ENCODE measurements around the gene TENM4. TPM values are rescaled to one million over a fixed set of nuclear protein-coding genes. Genes with fewer than 3 reads are reported as not detected.

The TENM4 gene
- polyA plus RNA-seq, 3 donors, result 0.31 to 1.7 TPM; not detected in 1

DNA sequence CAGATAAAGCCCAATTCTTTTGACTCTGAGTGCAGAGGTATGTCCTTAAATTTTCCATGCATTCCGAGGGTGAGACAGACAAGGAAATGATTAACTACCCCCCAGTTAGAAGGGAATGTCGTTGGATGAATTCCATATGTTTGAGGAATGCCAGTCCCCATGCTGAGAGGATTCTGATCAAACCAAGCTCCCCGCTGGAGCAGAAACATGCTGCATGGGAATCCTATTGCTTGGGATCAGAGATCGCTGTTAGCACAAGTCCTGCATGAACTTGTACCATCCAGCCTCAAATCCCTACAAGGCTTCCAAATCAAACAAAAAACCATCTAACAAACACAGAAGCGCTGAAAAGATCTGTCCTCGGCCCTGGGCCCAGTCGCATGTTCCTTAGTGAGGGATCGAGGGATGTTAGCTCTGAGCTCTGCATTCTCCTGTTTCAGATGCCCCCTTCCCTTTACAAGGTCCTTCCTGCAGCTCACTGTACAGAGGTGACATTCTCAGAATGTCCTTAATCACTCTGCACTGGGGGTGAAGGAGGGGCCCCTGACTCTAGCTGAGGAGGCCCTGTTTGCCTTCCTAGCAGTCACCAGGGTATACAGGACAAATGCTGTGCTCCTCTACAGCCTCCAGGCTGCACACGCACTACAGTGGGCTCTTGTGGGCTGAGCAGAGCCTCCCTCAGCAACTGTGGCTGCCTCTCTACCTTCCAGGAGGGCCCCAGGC lies 353.4 kb downstream of the TENM4 start:
- Histone ChIP-seq H3K79me2 (ENCODE audit: insufficient read depth, low read length) (no peaks in the 10 kb centered on the region), H3K4me1 (ENCODE audit: control insufficient read depth in 1 of 2, insufficient read depth in 2 of 2, low read length in 2 of 2) (no peaks in the 10 kb centered on the region), H3K27me3 (ENCODE audit: control insufficient read depth in 2 of 2, insufficient read depth in 2 of 2, low read length in 2 of 2) (no peaks in the 10 kb centered on the region), H3K36me3 (replicated peaks in 1 of 2; ENCODE audit: control insufficient read depth in 1 of 2, insufficient read depth in 2 of 2, low read length in 2 of 2) (no peaks in the 10 kb centered on the region), H4K20me1 (ENCODE audit: insufficient read depth, low read length) (no peaks in the 10 kb centered on the region), H3K4me3 (replicated peaks in 1 of 3; ENCODE audit: low read depth in 2 of 3, low read length in 3 of 3) (no peak overlapping the region), H3K4me2 (replicated peaks; ENCODE audit: extremely low read depth, low read length, poor library complexity, severe bottlenecking) (no peak overlapping the region), H2AFZ (ENCODE audit: insufficient read depth, low read depth, low read length, poor library complexity, severe bottlenecking) (no peak overlapping the region), H3K9ac (ENCODE audit: insufficient read depth, low read length, poor library complexity, severe bottlenecking) (no peak overlapping the region), H3K9me3 (replicated peaks in 1 of 2; ENCODE audit: control insufficient read depth in 1 of 2, insufficient read depth in 1 of 2, low read length in 2 of 2) (no peaks in the 10 kb centered on the region), H3K27ac (ENCODE audit: low read depth in 1 of 2, low read length in 2 of 2) (no peak overlapping the region)
- Mint-ChIP-seq H3K36me3 (no peaks in the 10 kb centered on the region), H3K27ac (no peak overlapping the region), H3K27me3 (ENCODE audit: low read depth in 3 of 3) (peaks cover 4 to 13% (median 5%) of the 10 kb centered on the region in 3 donors), H3K9me3 (peaks cover 0 to 7% (median 0%) of the 10 kb centered on the region in 7 donors), H3K4me3 (no peak overlapping the region), H3K4me1 (no peaks in the 10 kb centered on the region)
- TF ChIP-seq, protein P1, sequence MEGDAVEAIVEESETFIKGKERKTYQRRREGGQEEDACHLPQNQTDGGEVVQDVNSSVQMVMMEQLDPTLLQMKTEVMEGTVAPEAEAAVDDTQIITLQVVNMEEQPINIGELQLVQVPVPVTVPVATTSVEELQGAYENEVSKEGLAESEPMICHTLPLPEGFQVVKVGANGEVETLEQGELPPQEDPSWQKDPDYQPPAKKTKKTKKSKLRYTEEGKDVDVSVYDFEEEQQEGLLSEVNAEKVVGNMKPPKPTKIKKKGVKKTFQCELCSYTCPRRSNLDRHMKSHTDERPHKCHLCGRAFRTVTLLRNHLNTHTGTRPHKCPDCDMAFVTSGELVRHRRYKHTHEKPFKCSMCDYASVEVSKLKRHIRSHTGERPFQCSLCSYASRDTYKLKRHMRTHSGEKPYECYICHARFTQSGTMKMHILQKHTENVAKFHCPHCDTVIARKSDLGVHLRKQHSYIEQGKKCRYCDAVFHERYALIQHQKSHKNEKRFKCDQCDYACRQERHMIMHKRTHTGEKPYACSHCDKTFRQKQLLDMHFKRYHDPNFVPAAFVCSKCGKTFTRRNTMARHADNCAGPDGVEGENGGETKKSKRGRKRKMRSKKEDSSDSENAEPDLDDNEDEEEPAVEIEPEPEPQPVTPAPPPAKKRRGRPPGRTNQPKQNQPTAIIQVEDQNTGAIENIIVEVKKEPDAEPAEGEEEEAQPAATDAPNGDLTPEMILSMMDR (IDR thresholded peaks at IDR 0.05), result no peak
- no peak for DNase-seq
- 83% methylated on average over 7 of the region's 9 CpGs for WGBS (ENCODE audit: insufficient coverage)
- intact Hi-C loops (cut with micrococcal nuclease), result no loop called here

DNA sequence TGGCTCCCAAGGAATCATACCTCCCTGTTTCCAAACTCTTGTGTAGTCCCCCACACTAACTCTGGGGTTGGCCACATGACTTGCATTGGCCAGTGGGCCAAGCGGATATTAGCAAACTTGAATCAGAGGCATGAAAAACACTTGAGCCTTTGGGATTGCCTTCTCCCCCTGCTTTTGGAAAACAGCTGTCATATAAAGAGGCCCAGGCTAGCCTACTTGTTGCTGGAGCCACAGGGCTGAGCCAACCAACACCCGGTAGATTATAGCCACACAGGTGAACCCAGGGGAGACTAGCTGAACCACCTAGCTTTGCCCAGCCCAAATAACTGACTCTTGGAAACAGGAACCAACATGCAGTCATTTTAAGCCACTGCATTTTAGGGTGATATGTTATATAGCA lies 354.8 kb downstream of the TENM4 start:
- H4K20me1 ChIP-seq (ENCODE audit: insufficient read depth, low read length), result no peaks in the 10 kb centered on the region
- WGBS (ENCODE audit: insufficient coverage), result 100% methylated on average over 2 of the region's 2 CpGs
- H3K27ac ChIP-seq (ENCODE audit: low read depth in 1 of 2, low read length in 2 of 2), result no peak overlapping the region
- TF ChIP-seq, protein P1 (IDR thresholded peaks at IDR 0.05), result no peak
- Mint-ChIP-seq H3K27me3 (ENCODE audit: low read depth in 3 of 3) (peaks cover 4 to 10% (median 5%) of the 10 kb centered on the region in 3 donors), H3K36me3 (no peaks in the 10 kb centered on the region), H3K4me3 (no peak overlapping the region), H3K9me3 (peaks cover 0 to 3% (median 0%) of the 10 kb centered on the region in 7 donors), H3K27ac (no peak overlapping the region), H3K4me1 (no peaks in the 10 kb centered on the region)
- DNase-seq, result no peak
- no peaks in the 10 kb centered on the region for H3K27me3 ChIP-seq (ENCODE audit: control insufficient read depth in 2 of 2, insufficient read depth in 2 of 2, low read length in 2 of 2)
- no peak overlapping the region for H3K4me3 ChIP-seq (replicated peaks in 1 of 3; ENCODE audit: low read depth in 2 of 3, low read length in 3 of 3)
- H3K9ac ChIP-seq (ENCODE audit: insufficient read depth, low read length, poor library complexity, severe bottlenecking), result no peak overlapping the region
- H3K4me2 ChIP-seq (replicated peaks; ENCODE audit: extremely low read depth, low read length, poor library complexity, severe bottlenecking), result no peak overlapping the region
- H2AFZ ChIP-seq (ENCODE audit: insufficient read depth, low read depth, low read length, poor library complexity, severe bottlenecking), result no peak overlapping the region
- H3K9me3 ChIP-seq (replicated peaks in 1 of 2; ENCODE audit: control insufficient read depth in 1 of 2, insufficient read depth in 1 of 2, low read length in 2 of 2), result no peaks in the 10 kb centered on the region
- intact Hi-C loops (cut with micrococcal nuclease), result no loop called here
- no peaks in the 10 kb centered on the region for H3K36me3 ChIP-seq (replicated peaks in 1 of 2; ENCODE audit: control insufficient read depth in 1 of 2, insufficient read depth in 2 of 2, low read length in 2 of 2)
- H3K4me1 ChIP-seq (ENCODE audit: control insufficient read depth in 1 of 2, insufficient read depth in 2 of 2, low read length in 2 of 2), result no peaks in the 10 kb centered on the region
- H3K79me2 ChIP-seq (ENCODE audit: insufficient read depth, low read length), result no peaks in the 10 kb centered on the region

All from CD14-positive monocyte (primary cell).